Activated CD8-positive, alpha-beta memory T cell treated with anti-CD3 and anti-CD28 coated beads for 36 hours (primary cell): ENCODE data around the gene RAP1GAP2. TPM values are rescaled to one million over a fixed set of nuclear protein-coding genes. Genes with fewer than 3 reads are reported as not detected.
"Not testable (repeated sequence)": the region's sequence is repeated elsewhere in the genome, so short reads cannot be mapped to it uniquely, and the experiment has no call there.

Experiments
- CTCF ChIA-PET: fragments of 350-600 bp; sonication (Branson Sonifier 250); formaldehyde crosslinking; loops from one replicate; lab custom pipeline; 2021; ENCODE audit warnings: antibody characterized with exemption; lab: Charles Lee
- POLR2A ChIA-PET: fragments of 350-600 bp; sonication (Branson Sonifier 250); formaldehyde crosslinking; loops from one replicate; lab custom pipeline; 2021; ENCODE audit warnings: antibody characterized with exemption; lab: Charles Lee
- total RNA-seq, 2 experiments: library from RNA; stranded (reverse); gene quantifications; one replicate each; pipeline ENCODE4 v1.2.3, GENCODE V29; 2021

The RAP1GAP2 gene
- total RNA-seq, 2 experiments from 2014 or later, result 0.27 to 0.52 TPM

DNA sequence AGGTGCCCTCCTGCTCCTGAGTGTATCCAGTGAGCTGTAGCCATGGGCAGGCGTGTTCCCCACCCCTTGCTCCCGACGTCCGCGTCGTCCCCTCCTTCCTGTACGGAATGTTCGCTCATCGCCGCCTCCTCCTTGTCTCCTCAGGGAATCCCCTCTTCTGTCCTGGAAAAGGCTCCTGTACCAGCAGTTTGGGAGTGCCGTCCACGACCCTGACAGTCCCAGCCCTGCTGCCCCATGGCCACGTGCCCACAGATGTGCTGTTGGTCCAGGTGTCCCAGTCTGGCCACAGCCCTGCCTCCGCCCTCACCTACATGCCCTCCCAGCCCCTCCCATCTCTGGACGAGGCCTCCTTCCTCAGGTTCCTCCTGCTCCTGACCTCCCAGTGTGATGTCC, 237.0 kb downstream of the RAP1GAP2 start:
- POLR2A ChIA-PET, result no interaction called here
- CTCF ChIA-PET, result no interaction called here

DNA sequence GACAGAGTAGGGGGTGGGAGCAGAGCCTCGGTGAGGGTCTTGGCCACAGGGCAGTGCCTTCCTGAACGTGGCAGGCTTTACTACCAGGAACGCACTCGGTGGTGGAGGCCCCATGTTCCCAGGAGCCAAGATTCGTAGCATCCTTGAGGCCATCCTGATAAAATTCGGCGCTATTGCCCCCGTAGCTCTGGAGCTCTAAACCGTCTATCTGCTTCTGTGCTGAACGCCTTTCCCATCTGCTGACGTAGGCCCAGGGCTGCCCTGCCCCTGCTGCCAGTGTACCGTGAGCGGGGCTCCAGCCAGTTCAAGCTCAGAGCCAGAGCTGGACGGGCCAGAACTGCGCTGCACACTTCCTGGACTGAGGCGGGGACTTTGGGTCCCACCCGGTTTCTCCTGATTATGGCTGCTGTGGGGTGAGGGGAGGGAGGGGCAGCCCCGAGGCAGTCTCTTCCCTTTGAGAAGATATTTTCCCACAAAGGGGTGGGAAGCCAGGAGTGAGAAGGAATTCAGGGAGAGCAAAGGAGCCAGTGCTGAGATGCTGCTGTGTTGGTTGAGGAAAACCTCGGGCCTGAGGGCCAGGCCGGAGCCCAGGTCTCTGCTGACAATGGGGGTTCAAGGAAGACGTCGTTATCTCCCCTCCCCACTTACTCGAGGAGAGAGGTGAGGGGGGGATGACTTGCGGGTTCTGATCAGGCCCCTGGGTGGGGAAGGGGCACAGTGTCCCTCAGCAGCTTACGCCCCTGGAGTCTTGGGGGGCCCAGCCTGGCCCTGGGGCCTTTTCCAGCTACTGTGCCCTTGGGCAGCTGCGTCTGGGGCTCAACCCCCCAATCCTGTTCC, 237.7 kb downstream of the RAP1GAP2 start:
- POLR2A ChIA-PET, result no interaction called here
- CTCF ChIA-PET, result interaction anchor here (0.6 kb wide), 1 partner anchor 1523 kb away, joined by 4 read pairs; no protein-coding TSS in a partner anchor

DNA sequence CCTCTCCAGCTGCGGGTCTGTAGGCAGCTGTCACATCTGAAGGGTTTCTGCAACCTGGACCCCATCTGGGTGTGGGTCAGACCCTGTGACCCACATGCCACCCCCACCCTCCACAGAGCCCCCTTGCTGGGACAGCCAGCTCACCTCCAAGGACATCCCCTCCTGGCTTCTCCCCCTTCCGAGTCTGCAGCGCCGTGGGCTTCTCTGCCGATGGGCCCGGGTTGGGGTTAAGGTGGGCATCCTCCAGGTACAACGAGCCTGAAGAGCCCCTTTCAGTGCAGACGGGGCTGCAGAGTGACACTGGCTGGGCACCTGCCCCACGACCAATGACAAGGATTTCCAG, 238.3 kb downstream of the RAP1GAP2 start:
- CTCF ChIA-PET, result interaction anchor here (0.6 kb wide), 1 partner anchor 1522 kb away, joined by 4 read pairs; no protein-coding TSS in a partner anchor
- POLR2A ChIA-PET, result no interaction called here

DNA sequence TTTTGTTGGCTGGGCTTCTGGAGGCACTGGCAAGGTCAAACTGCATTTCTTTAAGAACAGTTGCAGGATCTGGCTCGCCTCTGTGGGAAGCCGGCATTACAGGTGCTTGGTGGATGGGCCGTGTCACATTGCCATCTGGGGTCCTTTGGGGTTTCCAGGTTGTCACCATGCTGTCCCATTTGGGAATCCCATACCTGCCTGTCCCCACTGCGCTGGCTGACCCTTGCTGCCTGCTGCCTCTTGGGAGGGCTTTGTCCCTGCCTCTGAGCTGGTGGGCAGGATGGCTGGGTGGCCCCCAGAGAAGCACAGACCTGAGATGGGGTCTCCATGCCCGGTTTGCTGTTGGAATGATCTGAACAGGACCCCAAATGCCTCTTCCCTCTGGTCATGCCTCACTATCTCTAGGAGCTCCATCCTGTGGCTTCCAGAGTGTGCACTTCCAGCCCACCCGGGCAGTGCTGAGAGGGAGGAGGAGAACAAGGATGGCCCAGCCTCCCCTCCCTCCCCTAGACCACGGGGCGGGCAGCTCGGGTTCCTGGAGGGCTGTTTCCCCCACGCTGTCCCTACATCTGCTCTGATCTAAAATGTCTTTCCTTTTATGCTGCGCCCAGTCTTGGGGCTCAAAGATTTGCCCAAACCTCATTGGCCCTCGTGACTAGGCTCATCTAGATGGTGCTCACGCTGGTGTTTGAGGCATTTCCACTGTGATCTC, 239.2 kb downstream of the RAP1GAP2 start:
- POLR2A ChIA-PET, result interaction anchor here (0.5 kb wide), 1 partner anchor 241 kb away, joined by 3 read pairs; no protein-coding TSS in a partner anchor
- CTCF ChIA-PET, result no interaction called here

DNA sequence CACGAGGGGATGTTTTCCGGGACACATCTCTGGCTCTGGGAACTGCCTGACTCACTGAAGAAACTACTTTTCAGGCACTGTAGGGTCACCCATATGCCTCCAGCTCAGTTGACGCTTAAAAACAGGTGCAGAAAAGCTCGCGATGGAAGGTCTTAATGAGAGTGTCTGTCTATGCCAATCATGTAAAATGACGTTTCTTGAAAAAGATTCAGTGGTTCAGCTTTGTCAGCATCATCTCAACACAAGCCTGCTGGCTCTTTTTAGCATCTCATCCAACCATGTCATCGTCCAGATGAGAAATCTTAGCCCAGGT, 239.7 kb downstream of the RAP1GAP2 start:
- POLR2A ChIA-PET, result no interaction called here
- CTCF ChIA-PET, result no interaction called here

DNA sequence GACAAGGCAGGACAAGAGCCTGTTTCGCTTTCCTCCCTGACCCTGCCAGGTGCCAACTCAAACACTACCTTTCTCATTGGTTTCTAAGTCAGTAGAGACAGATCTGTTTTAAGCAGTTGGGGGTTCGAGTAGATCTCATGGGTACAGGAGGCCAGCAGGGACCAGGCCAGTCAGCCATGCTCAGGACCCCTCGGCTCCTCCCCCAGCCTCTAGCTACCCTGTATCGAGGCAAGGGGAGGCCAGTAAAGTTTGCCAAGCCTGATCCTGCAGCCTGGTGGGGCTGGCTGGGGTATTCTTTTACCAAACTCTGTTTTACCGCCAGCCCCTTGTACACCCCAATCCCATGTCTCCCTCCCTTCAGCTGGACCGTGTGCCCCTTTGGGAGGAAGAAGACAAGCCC, 240.6 kb downstream of the RAP1GAP2 start:
- POLR2A ChIA-PET, result no interaction called here
- CTCF ChIA-PET, result no interaction called here

DNA sequence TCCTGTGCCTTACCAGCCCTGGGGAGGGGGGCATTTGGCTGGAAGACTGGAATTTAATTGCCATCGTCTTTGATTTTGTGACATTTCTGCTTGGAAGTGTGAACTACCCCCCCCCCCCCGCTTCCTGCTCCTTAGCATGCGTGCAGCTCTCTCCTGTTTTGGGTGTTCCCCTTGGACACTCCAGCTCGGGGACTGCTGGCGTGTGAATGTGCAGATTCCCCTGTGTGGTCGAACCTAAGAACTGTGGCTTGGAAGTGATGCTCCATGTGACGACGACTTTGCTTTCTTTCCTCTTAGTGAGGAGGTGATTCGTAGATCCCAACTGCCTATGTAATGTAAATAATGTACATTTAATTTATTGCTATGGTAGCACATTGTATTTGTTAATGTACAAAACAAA, 241.0 kb downstream of the RAP1GAP2 start:
- ChIA-PET POLR2A (no interaction called here), CTCF (no interaction called here)

DNA sequence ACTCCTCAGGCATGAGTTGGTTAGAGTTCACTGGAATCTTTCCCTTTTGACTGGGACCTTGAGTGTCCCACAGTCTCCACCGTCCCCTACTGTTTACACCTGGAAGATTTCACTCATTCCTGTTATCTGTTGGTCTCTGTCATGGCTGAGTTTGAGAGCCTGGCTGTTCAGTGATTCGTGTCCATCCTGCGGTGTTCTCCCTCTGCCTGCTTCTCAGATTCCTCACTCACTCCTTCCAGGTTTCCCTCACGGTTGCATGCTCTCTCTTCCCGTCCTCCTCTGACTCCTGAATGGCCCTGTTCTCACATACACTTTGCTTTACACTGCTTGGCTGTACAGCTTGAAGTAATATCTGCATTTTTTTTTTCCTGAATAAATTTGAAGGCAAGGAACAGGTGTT, 242.7 kb downstream of the RAP1GAP2 start:
- ChIA-PET CTCF (interaction anchor here (0.7 to 1.5 kb wide), 2 partner anchors 10 to 600 kb away, joined by 3 to 4 read pairs; no protein-coding TSS in a partner anchor), POLR2A (no interaction called here)

DNA sequence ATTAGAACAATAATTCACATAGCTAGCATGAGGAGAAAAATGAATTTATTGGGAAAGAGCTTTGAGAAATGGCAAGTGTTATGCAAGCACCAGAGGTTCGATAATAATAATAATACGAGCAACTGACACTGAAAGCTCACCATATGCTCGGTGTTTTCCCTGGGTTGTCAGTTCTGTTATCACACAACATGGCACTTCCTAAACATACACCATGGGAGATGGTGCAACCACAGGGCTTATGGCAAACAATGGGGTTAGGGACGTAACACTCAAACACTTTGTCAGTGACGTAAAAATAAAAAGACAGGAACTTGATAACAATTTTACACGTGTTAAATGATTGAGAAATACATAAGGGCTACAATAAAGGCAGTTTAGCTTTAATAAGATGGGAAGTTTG, 243.5 kb downstream of the RAP1GAP2 start:
- ChIA-PET POLR2A (interaction anchor here (0.7 kb wide), 1 partner anchor 109 kb away, joined by 6 read pairs; no protein-coding TSS in a partner anchor), CTCF (interaction anchor here (0.6 to 1.5 kb wide), 4 partner anchors 9 to 599 kb away, joined by 3 to 4 read pairs (median 3); no protein-coding TSS in a partner anchor)

DNA sequence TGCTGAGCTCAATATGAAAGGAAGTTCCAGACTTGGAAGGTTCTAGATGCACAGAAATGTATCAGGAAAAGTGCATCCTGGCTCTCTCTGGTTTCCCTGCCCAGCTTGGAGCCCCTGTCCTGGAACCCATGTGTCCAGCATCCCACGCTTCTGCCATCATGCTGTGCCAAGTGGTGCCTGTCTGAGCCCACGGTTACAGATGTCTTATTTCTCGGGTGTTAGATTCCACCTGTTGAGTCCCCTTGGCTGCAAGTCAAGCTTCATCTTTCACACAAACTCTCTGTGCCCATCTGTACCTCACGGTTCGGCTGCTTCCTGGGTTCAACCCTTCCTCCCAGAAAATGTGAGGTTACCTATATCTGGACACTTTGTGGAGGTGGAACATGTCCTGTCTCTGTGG, 244.6 kb downstream of the RAP1GAP2 start:
- CTCF ChIA-PET, result no interaction called here
- POLR2A ChIA-PET, result no interaction called here

DNA sequence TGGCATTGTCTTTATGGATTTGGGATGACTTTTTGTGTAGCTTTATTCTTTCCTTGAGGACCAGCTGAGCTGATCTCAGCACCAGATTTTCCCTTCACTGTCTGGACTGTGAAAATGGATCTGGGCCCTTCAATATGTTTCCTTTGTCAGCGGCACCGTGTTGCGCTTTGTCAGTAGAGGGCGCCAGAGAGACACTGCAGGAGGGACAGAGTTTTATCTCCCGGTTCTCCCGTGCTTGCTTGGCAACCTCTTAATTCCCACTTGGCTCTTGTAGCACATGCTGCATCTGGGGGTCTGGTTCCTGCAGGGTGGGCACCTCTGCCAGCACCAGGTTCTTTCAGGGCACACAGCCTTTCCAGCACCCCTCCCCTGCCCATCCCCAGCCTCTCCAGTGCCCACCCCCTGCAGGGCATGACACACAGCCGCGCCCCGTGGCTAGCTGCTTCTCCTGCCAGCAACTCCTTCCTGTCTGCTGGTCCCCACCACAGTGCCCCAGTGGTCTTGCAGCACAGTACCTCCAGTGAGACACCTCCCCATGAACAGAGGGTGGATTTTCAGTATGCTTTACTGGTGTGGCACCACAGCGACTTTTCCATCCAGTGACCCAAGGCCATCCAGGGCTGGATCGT, 247.6 kb downstream of the RAP1GAP2 start:
- ChIA-PET POLR2A (interaction anchor here (0.6 kb wide), 1 partner anchor 568 kb away, joined by 4 read pairs; no protein-coding TSS in a partner anchor), CTCF (no interaction called here)

DNA sequence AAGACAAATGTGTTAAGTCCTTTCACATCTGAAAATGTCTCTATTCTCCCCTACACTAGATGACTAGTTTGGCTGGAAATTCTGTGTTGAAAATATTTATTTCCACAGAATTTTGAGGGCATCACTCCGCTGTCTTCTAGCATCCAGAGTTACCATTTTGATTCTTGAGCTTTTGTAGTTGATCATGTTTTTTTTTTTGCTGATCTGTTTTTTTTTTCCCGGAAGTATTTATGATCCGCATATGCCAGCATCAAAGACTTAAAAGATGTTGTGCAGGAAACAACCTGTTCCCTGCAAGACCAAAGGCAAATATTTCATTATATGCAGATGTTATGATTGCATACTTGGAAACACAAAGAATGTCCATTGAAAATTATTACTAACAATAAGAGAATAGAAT, 250.5 kb downstream of the RAP1GAP2 start:
- ChIA-PET CTCF (no interaction called here), POLR2A (no interaction called here)

DNA sequence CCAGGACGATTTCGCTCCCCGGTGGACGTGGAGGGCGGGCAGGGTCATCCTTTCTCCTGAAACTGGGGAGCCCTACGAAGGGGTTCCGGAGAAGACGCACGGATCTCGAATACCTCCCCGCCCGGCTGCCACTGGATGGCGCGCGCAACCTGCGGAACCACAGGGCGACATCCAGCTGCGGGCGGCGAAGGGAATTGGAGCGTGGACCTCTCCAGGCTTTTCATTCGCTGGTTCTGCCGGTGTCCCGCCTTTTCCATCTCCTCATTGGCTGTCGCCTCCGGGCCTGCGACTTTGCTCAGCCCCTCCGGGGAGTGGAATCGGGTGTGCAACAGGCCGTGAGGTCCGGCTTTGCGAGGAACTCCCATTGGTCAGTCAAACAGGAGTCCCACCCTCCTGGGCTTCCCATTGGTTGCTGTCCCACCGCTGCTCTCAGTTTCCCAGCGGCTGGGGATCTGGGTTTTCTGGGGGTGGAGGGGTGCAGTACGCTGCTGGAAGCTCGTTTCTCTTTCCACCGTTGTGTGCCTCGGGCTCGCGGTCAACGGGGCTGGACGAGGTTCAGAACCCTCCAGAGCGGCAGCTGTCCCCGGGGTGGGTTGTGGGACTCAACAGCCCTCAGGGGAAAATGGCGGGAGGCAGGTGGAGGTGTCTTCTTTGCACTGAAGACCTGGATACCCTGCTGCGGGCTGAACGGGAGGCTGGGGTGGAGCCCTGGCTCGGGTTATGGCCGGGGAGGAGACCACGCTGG, 252.7 kb downstream of the RAP1GAP2 start:
- ChIA-PET CTCF (interaction anchor here (0.5 to 1.5 kb wide), 5 partner anchors 9 to 1327 kb away, joined by 3 to 4 read pairs (median 3); no protein-coding TSS in a partner anchor), POLR2A (interaction anchor here (0.6 kb wide), 2 partner anchors 554 to 587 kb away, joined by 3 read pairs; partner anchors contain the start of gene CTNS)

DNA sequence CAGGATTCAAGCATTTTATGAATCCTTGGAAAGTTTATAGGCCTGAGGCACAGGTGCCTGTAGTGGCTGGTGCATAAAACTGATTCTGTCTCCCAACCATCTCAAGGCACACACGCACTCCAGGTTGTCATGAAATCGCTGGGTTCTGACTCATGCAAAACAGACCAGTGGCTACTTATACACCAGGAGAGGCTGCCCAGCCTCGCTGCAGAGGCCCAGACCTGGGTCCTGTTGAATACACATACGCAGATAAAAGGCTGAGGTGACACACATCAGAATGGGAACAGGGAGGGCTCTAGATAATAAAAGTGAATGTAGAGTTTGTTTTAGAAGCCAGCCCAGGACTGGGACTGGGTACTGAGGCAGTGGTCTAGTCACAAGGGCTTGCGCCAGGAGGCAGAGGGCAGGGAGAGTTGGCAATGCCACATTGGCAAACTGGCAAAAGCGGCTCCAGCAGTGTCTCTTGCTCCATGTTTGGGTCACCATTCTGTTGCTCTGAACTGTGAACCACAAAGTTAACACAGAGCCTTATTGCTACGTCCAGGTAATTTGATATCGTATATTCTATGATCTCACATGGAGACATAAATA, 253.6 kb downstream of the RAP1GAP2 start:
- ChIA-PET CTCF (interaction anchor here (1.5 kb wide), 1 partner anchor 552 kb away, joined by 4 read pairs; no protein-coding TSS in a partner anchor), POLR2A (no interaction called here)

DNA sequence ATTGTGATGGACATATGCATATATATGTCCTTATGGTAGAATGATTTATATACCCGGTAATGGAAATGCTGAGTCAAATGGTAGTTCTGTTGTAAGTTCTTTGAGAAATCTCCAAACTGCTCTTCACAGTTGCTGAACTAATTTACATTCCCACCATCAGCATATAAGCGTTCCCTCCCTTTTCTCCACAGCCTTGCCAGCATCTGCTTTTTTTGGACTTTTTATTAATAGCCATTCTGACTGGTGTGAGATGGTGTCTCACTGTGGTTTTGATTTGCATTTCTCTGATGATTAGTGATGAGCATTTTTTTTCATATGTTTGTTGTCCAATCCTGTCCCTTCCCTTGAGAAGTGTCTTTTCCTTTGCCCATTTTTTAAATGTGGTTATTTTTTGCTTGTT, 258.6 kb downstream of the RAP1GAP2 start:
- POLR2A ChIA-PET, CTCF ChIA-PET: not testable (repeated sequence)

DNA sequence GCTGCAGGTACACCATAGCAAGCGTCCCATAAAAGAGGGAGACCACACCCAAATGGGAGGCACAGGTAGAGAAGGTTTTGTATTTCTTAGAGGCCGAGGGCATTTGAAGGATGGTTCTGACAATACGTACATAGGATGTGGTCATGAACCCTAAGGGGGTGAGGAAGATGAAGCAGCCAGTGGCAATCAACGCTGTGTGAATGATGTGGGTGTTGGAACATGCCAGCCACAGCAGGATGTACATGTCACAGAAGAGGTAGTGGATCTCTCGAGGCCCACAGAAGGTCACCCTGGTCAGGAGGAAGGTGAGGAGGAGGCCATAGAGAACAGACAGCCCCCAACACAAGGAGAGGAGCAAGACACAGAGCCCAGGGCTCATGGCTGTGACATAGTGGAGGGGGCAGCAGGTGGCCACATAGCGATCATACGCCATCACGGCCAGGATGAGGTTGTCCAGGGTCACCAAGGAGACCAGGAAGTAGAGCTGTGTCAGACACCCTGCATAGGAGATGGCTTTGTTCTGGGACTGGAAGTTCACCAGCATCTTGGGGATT, 266.7 kb downstream of the RAP1GAP2 start:
- CTCF ChIA-PET, POLR2A ChIA-PET: not testable (repeated sequence)

DNA sequence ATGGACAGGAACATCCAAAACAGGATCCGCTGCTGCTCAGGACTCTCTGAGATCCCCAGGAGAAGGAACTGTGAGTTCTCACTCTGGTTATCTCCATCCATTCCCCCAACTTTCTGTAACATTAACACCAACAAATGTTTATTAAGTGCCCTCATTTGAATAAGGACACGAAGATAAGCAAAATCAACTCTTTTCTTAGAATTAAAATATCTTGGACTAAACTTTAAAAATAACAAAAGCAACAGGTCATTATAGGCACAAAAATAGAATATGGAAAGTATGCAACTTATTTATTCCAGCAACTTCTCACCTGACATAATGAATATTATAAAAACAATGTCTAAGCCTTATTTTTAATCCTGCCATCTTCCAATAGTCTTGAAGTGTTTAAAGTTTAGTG, 267.3 kb downstream of the RAP1GAP2 start, which contains the start of gene OR1D5:
OR1D5 (minus strand) TSS at position 101 of the 400 bp plus-strand sequence; CDS start at position 101, 0 bp downstream.
- POLR2A ChIA-PET, CTCF ChIA-PET: not testable (repeated sequence)

DNA sequence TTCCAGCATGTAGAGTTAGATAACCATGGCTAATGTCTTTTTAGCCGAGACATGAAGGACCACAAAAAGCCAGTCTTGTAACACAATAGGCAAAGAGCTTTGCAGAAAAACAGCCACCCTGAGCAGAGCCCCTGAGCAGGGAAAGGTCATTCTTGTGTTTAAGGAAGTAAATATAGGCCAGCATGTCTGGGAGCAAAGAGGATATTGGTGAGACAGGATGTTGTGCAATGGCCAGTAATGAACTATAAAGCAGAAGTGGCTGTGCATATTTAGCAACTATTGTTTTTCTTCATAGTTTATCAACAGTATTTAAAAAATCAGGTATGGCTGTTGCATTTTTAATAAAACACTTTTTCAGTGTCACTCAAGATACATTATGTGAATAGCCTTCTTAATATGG, 269.0 kb downstream of the RAP1GAP2 start:
- POLR2A ChIA-PET, CTCF ChIA-PET: not testable (repeated sequence)
